HG02571 (cell line): Measurements from ENCODE around the gene DIPK1B.

Experiments
- ATAC-seq: cut with Tn5 transposase; IDR thresholded peaks from one replicate; pipeline ENCODE4 v1.9.1; 2021; ENCODE audit warnings: mild to moderate bottlenecking, moderate library complexity; ENCODE audit not compliant: unreplicated experiment

The DIPK1B gene

DNA sequence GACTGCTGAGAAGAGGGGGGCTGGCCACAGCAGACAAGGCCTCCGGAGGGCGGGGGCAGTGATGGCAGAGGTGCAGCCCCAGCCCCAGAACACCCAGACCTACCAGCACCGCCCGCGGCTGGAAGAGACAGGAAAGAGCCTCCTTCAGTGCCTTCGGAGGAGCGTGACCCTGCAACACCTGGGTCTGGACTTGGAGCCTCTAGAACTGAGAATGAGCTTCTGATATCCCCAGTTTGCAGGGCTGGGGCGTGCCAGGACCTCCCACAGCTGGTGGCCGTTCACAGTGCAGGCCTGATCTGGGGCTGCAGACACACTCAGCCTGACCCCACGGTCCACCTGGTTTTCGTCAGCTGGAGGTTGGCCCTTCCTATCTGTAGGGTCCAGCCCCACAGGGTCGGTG is 21.2 kb downstream of the DIPK1B start:
- no peak for ATAC-seq

DNA sequence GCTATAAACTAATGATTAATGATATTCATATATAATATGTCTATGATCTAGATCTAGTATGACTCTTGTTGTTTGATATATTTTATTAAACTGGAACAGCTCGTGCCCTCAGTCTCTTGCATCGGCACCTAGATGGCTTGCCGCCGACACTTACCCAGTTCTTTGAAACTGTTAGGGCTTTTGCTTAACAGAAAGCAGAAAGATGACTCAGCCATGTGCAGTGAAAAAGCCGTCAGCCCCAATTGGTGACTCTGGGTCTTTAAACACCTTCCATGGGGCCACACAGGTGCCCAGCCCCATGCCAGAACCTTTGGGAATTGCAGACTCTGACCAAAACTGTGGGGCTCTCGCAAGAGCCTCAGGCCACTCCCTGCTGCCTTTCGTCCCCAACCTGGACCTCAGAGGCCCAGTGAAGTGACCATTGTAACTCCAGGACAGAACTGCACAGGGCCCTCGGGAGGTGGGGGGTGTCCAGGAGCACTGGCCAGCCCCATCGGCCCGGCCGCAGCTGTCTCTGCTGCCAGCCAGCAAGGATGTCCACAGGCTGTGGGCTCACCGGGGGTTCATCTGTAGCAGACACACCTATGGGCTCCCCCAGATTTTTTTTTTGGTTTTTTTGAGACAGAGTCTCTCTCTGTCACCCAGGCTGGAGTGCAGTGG is 22.6 kb downstream of the DIPK1B start:
- no peak for ATAC-seq

DNA sequence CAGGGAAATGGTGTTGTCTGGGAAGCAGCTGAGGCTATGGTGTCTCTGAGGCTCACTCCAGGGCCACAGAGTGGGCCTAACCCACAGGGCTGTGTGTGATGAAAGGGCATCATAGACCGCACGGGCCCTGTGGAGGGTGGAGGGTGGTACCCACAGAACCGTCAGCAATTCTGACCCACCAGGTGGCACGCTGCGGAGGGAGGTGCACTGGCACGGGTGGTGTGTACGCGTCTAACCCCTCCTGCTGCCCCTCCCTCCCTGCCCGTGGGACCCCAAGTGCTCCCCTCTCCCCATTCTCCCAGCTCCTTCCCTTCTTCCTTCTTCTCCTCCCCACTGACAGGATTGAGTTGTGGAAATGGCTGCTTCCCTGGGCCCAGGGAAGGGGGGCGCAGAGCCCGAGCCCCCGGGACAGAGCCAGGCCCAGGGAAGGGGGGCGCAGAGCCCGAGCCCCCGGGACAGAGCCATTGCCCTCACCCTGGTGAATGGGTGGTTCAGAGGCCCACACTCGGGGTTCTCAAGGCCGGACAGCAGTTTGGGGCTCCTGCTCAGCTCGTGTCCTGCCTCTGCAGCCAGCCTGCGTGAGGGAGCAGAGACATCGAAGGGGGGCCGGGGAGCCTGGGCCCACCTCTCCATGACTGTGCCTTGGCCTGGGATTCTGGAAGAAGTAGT is 23.6 kb downstream of the DIPK1B start:
- no peak for ATAC-seq

DNA sequence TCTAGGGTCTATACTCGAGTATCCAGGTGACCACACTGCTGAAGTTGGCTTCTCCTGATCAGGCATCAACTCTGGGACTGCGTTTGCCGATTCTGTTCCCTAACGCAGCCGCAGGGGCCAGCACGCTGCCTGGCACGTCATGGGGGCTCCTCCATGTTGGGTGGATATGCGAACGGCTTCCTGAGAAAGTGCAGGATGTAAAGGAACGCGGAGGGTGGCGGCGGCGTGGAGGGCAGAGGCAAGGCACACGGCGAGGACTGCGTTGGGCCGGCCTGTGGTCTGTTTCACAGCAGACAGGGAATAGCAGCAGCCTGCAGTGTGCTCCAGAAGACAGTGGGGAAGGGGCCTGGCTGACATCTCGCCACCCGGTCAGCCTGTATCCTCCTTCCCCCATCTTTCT is 26.6 kb downstream of the DIPK1B start:
- ATAC-seq: no peak

DNA sequence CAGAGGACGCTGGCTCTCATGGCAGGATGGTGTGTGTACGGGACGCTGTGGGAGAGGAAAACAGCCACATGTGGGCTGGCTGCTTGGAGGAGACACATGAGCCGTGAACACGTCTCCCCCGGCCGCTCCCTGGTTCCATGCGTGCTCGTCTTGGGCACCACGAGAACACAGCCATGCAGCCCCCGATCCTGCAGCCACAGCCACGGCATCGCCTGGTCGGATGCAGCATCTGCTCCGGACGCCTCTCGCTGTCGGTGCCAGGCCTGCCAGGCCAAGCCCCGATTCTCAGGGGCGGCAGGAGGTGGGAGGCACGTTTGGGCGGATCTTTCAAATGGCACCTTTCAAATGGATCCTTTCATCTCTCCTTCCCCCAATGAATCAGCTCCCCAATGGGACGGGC is 27.1 kb downstream of the DIPK1B start:
- no peak for ATAC-seq

DNA sequence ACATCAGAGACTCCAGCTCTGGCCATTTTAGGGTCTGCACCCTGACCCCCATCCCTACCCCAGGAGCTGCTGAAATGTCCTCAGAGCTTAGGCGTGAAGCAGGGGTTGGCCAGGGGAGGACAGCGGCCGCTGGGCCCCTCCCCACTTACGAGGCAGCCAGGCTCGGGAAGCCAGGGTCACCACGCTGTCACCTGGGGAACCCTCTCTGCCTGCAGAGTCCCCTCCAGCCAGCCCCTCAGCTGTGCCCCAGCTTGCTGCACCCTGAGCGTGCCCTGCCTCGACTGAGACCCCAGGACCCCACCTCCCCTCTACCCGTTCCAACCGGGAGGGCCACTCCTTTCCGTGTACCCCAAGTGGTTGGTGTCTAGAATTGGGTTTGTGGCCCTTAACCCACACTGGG is 27.7 kb downstream of the DIPK1B start:
- no peak for ATAC-seq

DNA sequence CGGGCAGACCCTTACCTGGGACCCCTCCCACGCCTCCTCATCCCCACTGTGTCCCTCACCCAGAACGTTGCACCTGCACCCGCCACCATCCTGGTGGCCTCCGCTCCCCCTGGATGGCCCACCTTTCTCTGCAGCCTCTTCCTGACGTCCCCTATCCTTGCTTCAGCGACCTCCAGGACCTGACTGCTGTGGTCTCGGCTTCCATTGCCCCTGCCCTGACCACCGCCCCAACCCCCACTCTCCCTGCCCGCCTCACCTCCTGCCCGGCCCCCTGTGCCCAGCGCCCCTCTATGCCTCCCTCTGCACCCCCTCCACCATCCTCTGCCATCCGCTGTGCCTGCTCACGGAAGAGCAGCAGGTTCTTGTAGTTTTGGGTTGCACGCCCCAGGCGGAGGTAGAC is 28.1 kb downstream of the DIPK1B start:
- ATAC-seq: no peak

DNA sequence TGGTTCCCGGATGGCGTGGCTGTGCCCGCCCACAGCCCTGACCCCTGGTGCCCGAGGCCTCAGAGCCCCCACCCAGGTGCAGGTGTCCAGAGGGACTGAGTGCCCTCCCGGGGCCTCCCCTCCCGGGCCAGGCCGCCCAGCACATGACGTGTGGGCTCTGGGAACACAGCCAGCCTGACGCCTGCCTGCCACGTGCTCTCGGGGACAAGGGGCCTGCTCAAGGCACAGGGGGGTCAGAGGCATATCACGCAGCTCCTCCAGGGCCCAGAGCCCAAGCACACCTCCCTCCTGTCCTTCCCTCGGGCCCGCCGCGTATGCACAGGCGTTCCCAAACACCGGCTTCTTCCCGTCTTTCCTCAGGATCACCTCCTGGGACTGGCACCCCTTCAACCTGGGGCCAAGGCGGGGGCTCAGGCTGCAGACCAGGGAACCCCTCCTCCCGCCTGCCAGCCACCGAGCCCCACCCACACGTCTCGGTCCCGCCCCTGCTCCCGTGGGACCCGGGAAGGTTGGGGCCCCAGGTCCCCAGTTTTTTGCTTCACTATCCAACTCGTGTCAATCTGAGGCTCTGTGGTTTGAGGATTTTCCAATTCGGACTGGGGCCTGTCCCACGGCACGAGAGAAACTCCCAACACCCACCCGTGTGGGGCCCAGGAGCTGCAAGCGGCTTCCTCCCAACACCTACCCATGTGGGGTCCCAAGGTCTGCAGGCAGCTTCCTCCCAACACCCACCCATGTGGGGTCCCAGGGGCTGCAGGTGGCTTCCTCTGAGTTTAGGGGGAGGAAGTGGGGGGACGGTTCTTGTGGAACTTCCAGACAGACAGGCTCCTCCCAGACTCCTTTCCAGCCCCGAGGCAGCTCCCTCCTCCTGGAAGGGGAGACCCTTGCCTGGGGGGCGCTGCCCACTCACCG is 28.9 kb downstream of the DIPK1B start:
- ATAC-seq: no peak

DNA sequence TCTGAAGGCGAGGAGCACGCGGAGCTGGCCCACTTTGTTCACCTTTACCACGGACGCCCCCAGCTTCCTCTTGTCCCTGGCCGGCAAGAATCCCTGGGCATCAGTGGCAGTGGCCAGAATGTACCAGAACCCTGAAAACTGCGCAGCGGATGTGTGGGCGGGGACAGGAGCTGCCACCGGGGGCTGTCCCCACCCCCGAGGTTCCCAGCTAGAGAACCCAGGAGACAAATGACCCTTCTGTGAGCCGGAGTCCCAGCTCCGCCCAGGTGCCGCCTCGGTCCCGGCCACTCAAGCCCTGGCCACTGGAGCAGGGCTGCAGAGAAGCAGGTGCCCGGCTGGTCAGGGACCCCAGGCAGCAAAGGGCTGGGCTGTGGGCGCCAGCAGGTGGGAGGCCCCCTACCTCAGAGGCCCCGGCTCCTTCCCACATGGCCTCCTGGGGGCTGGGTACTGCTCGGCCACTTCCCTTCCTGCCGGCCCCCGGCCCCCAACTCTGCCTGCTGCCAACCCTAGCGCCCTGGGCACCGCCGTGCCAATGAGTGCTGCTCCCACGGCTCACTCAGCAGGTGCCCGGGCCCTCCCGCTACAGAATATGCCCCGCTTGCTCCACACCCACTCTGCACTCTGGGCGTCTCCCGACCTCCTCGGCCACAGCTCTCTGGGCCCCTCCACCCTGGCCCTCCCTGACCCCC is 29.7 kb downstream of the DIPK1B start:
- ATAC-seq: no peak

DNA sequence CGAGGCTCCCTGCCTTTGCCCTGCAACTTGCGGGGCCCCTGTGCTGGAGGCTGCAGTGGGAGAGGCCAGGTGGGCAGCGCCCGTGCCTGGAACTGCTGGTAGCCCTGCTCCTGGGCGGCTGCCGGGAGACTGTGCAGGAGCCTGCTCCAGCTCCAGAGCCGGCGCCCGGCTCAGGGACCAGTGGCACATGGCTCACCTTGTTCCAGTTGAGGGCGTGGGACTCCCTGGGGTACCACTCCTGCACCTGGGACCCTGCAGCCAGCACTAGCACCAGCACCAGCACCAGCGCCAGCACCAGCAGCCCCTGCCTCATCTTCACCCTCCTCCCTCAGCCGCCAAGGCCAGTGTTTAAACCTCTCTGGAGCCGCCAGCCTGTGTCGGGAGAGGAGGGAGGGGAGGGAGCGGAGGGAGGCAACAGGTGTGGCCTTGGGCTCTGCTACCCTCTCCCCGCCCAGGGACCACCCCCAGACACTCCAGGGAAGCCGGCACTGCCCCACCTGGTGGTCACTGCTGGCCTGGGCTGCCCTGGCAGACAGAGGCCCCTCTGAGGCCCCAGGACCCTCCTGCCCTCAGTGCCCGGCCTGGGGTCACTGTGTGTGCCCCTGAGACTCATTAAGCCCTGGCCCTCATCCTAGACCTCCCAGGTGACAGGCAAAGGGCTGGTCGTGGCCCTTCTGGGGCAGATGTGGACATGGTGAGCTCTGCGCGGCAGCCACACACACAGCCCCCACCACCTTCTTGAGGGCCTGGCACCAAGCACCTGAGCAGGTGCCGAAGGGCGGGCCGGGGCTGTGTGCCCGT is 30.4 kb downstream of the DIPK1B start, which contains the start of gene LCN10:
TSS of gene LCN10 (minus strand) at position 350 of the 801 bp plus-strand sequence. CDS start at position 313, 37 bp downstream.
- ATAC-seq: no peak

DNA sequence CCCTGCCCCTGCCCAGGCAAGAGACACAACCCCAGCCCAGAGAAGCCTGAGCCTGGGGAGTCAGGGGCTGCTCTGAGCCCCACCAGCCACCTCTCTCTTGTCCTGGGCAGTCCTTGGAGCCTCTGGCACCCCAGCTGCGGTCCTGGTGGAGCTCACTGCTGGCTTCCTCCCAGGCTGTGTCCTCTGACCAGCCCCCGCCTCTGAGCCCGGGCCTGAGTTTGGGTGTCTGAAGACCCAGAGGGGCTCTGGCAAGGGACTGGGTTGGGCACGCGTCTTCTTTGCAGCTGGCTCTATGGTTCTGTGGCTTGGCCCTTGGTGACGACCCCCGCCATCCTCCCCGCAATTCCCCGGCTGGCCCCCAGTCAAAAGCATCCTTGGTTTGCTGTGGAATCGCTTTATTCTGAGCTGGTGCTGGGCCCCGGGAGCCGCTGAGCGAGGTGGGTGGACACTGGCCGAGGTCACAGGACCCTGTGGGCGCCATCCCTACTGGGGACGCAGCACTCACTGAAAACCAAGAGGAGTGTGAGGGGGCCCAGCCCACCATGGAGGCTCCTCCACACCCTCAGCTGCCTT is 31.4 kb downstream of the DIPK1B start:
- ATAC-seq: no peak

DNA sequence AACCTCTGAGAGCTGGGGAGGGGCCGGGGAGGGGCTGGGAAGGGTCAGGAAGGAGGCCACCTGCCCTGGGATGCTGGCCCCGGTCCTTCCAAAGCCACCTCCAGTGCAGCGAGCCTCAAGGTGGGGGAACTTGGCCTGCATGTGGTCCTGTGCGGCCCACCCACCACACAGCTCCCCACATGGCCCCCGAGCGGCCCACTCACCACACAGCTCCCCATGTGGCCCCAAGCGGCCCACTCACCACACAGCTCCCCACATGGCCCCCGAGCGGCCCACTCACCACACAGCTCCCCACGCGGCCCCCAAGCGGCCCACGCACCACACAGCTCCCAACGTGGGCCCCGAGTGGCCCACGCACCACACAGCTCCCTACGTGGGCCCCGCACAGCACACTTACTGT is 32.4 kb downstream of the DIPK1B start:
- ATAC-seq: no peak

DNA sequence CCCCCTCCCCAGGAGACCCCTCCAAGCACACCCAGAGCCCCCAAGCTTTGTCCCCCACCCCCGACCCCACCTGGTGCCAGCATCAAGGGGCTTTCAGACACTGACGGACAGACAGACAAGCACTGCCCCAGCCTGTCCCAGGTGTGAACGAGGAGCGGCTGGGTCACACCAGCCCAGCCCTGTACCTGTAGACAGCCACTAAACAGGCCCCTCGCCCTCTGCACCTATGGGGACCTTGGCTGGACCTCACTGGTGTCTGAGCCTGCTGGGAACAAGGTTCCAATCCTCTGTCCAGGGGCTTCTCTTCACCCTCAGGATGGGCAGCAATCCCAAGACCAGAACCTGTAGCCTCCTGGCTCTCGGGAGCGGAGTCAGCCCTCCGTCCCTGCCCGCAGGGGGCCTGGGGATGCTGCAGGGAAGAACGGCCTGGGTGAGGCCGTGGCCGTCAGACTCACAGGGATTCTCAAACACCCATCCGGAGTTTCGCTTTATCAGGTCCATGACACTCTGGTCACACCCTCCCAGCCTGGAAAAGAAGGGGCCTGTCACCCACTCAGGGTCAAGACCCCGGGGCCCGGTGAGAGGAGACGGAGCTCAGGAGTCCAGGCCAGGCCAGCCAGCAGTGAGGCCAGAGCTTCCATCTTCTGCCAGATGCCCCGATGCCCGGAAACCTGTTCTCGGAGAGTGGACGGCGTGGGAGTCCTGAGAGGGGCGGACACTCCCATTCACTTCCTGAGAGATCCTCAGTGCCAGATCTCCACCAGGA is 33.2 kb downstream of the DIPK1B start:
- no peak for ATAC-seq

DNA sequence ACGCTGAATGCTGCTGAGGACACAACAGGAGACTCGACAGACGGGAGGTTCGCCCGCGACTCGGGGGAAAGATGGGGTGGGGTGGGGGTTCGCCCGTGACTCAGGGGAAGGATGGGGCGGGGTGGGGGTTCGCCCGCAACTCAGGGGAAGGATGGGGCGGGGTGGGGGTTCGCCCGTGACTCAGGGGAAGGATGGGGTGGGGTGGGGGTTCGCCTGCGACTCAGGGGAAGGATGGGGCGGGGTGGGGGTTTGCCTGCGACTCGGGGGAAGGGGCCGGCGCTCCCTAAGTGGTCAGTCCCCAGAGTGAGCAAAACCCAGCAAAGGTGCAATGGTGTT is 33.8 kb downstream of the DIPK1B start:
- ATAC-seq: no peak

DNA sequence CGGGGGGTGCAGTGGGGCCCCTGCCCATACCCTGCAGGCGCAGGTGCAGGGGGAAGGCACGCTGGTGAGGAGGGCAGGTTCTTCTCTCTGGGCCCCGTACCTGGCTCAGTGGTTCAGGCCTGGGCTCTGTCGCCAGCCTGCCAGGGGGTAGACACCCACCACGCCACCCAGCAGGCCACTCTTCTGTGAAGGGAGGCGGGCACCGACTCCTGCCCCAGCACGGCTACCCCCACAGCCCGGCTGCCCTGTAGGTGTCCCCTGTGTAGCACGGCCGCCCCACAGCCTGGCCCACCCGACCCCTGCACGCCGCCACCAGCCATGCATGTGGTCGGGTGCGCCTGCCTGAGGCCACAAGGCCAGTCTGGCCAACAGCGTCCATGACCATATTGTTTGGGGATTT is 34.2 kb downstream of the DIPK1B start:
- no peak for ATAC-seq

DNA sequence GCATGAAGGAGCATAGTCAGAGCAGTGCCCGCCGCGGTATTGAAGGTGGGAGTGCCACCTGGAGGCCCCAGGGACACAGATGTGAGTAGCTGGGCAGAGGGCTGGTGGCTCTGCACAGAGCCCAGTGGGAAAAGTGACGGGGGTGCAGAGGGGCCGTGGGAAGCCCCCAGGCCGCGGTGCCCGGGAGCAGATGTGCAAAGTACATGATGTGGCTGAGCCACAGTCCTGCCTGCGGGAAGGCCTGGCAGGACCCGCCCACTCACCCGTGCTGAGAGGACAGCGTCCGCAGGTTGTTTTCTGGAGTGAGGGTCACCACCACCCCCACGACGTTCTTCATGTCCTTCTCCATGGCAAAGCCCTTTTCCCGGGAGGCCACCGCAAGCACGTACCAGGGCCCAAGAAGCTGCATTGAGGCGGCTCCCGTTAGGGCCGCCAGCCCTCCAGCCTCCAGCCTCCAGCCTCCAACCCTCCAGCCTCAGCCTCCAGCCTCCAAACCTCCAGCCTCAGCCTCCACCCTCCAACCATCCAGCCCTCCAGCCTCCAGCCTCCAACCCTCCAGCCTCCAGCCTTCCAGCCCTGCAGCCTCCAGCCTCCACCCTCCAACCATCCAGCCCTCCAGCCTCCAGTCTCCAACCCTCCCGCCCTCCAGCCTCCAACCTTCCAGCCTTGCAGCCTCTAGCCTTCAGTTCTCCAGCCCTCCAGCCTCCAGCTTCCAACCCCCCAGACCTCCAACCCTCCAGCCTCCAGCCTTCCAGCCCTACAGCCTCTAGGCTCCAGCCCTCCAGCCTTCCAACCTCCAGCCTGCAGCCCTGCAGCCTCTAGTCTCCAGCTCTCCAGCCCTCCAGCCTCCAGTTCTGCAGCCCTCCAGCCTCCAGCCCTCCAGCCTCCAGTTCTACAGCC is 35.0 kb downstream of the DIPK1B start:
- ATAC-seq: no peak

DNA sequence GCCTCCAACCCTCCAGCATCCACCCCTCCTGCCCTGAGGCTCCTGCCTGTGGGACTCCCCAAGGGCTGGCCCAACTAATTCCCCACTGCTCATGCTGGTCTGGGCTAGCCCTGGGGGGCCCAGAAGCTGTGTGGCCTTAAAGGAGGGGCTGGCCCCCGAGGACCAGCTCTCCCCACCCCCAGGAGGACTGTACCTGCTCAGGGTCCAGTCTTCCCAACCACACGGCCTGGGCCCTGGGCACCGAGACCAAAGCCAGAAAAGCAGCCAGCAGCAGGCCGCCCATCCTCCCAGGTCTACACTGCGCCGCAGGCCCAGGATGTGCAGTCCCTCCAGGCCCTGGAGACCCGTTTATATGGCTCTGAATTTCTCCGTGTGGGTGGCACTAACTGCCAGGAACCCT is 35.8 kb downstream of the DIPK1B start, which contains the start of gene LCN6:
TSS of gene LCN6 (minus strand) at position 325 of the 400 bp plus-strand sequence. CDS start at position 283, 42 bp downstream.
- no peak for ATAC-seq
